Muscle layer of colon (tissue), 2 donors: ENCODE measurements around the gene PODNL1.

Experiments
- H3K27ac ChIP-seq: one replicate; pipeline ENCODE4 v1.7.0; 2013; ENCODE audit warnings: low read depth, mild to moderate bottlenecking, low read length, moderate library complexity
- H3K27me3 ChIP-seq, 2 donors: one replicate each; pipeline ENCODE4 v1.7.0; 2013; ENCODE audit warnings: low read length in 2 of 2, mild to moderate bottlenecking in 2 of 2; ENCODE audit not compliant: insufficient read depth in 2 of 2, control insufficient read depth in 1 of 2
- H3K36me3 ChIP-seq: one replicate; pipeline ENCODE4 v1.7.0; 2013; ENCODE audit warnings: mild to moderate bottlenecking, low read length; ENCODE audit not compliant: insufficient read depth
- H3K4me1 ChIP-seq: one replicate; pipeline ENCODE4 v1.7.0; 2013; ENCODE audit warnings: mild to moderate bottlenecking, low read length; ENCODE audit not compliant: insufficient read depth
- H3K4me3 ChIP-seq, 2 donors: one replicate each; pipeline ENCODE4 v1.7.0; 2013; ENCODE audit warnings: low read length in 2 of 2, low read depth in 1 of 2, mild to moderate bottlenecking in 1 of 2, moderate library complexity in 1 of 2
- H3K9ac ChIP-seq: one replicate; pipeline ENCODE4 v1.7.0; 2013; ENCODE audit warnings: low read length
- H3K9me3 ChIP-seq: one replicate; pipeline ENCODE4 v1.7.0; 2013; ENCODE audit warnings: mild to moderate bottlenecking, low read length
- donor health status: abdominal sarcoma.
- donor health status: Adenocarcinoma of cecum.

PODNL1 gene, protein sequence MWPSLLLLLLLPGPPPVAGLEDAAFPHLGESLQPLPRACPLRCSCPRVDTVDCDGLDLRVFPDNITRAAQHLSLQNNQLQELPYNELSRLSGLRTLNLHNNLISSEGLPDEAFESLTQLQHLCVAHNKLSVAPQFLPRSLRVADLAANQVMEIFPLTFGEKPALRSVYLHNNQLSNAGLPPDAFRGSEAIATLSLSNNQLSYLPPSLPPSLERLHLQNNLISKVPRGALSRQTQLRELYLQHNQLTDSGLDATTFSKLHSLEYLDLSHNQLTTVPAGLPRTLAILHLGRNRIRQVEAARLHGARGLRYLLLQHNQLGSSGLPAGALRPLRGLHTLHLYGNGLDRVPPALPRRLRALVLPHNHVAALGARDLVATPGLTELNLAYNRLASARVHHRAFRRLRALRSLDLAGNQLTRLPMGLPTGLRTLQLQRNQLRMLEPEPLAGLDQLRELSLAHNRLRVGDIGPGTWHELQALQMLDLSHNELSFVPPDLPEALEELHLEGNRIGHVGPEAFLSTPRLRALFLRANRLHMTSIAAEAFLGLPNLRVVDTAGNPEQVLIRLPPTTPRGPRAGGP

GRCh38 chr19:13938301-13939064 is at the start of gene PODNL1:
PODNL1 (minus strand) TSS chr19:13938417; CDS start chr19:13938181, 236 bp downstream.
- Histone ChIP-seq H3K27ac (no peak within 1 kb of the TSS), H3K9me3 (no peaks in the 10 kb centered on the region), H3K27me3 (peaks cover 6 to 30% of the 10 kb centered on the region in 2 donors), H3K4me3 (no peak within 1 kb of the TSS), H3K9ac (no peak within 1 kb of the TSS), H3K4me1 (no peaks in the 10 kb centered on the region), H3K36me3 (no peaks in the 10 kb centered on the region)

DNA sequence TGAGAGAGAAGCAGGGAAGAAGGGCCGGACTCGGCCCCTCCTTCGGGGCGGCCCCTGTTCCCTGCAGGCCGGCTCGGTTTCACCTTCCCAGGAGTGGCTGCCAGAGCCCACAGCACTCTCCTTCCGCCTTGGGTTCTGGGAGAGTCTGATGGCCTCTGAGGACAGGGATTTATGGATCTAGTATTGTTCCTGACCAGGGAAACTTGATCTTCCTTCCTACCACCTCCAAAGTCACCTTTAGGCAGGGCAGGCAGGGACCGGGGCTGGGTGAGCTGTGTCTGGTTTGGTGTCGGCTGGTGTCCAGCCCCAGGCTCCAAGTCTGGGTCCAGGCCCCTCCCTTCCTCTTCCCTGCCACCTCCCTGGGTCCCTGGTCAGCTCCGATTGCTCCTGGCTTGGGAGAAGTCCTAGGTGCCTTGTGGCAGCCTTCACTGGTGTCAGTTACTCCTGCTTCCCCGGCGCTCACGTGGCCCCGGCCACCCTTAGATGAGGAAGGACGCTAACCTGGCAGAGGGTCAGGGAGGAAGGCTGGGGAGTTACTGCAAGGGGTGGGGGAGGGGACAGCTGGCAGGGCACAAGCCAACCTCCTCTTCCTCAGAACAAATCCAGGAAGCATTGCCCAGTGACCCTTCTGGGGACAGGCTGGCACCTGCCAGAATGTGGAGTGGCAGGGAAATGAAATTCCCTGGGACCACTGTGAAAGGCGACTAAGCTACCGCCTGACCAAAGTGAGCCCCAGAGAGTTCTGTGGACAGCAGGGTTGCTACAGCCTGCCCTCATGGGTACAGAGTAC is 49.1 kb upstream of the PODNL1 start:
- H3K4me3 ChIP-seq, result no peak overlapping the region
- no peak overlapping the region for H3K27ac ChIP-seq
- no peaks in the 10 kb centered on the region for H3K9me3 ChIP-seq
- H3K27me3 ChIP-seq, result no peaks in the 10 kb centered on the region
- H3K36me3 ChIP-seq, result peaks cover 8% of the 10 kb centered on the region
- H3K4me1 ChIP-seq, result peaks cover 6% of the 10 kb centered on the region
- H3K9ac ChIP-seq, result no peak overlapping the region

GRCh38 chr19:13986348-13986904 is 48.2 kb upstream of the PODNL1 start:
- Histone ChIP-seq H3K27ac (peak overlapping the region; percentile 68), H3K4me1 (peaks cover 6% of the 10 kb centered on the region), H3K27me3 (no peaks in the 10 kb centered on the region), H3K9me3 (no peaks in the 10 kb centered on the region), H3K9ac (no peak overlapping the region), H3K4me3 (peak overlapping the region in 1 of 2 donors; percentile 10), H3K36me3 (peaks cover 5% of the 10 kb centered on the region)

GRCh38 chr19:13985771-13986347 is 47.6 kb upstream of the PODNL1 start:
- peaks cover 6% of the 10 kb centered on the region for H3K4me1 ChIP-seq
- H3K36me3 ChIP-seq, result no peaks in the 10 kb centered on the region
- H3K9me3 ChIP-seq, result no peaks in the 10 kb centered on the region
- H3K27me3 ChIP-seq, result no peaks in the 10 kb centered on the region
- H3K9ac ChIP-seq, result no peak overlapping the region
- H3K4me3 ChIP-seq, result peak overlapping the region in 1 of 2 donors; percentile 10
- H3K27ac ChIP-seq, result peak overlapping the region; percentile 68

- H3K9me3 ChIP-seq, result no peaks in the 10 kb centered on the region
- H3K27ac ChIP-seq, result no peak overlapping the region
- H3K36me3 ChIP-seq, result no peaks in the 10 kb centered on the region
- no peaks in the 10 kb centered on the region for H3K27me3 ChIP-seq
- no peak overlapping the region for H3K9ac ChIP-seq
- no peak overlapping the region for H3K4me3 ChIP-seq
- H3K4me1 ChIP-seq, result peaks cover 6% of the 10 kb centered on the region
Observed at GRCh38 chr19:13984875-13985741, 46.9 kb upstream of the PODNL1 start.

DNA sequence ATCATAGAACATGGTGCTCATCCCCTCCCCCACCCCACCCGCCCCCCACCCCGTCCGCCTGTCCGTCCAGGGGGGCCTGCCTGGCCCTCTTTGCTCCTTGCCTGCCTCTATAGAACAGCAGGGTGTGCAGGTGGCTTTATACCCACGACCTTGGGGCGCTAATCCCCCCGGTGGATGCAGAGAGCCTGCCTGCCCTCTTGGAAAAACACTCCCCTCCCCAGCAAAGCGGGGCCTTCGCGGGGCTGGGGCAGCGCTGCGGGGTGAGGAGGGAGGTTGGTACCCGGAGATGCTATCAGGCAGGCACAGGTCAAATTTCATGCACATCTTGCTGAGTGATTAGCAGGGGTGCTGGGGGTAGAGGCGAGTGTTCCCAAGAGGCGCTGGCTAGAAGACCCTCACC is 46.0 kb upstream of the PODNL1 start:
- Histone ChIP-seq H3K9ac (no peak overlapping the region), H3K27me3 (no peaks in the 10 kb centered on the region), H3K9me3 (no peaks in the 10 kb centered on the region), H3K4me1 (peaks cover 10% of the 10 kb centered on the region), H3K4me3 (no peak overlapping the region), H3K27ac (no peak overlapping the region), H3K36me3 (no peaks in the 10 kb centered on the region)

DNA sequence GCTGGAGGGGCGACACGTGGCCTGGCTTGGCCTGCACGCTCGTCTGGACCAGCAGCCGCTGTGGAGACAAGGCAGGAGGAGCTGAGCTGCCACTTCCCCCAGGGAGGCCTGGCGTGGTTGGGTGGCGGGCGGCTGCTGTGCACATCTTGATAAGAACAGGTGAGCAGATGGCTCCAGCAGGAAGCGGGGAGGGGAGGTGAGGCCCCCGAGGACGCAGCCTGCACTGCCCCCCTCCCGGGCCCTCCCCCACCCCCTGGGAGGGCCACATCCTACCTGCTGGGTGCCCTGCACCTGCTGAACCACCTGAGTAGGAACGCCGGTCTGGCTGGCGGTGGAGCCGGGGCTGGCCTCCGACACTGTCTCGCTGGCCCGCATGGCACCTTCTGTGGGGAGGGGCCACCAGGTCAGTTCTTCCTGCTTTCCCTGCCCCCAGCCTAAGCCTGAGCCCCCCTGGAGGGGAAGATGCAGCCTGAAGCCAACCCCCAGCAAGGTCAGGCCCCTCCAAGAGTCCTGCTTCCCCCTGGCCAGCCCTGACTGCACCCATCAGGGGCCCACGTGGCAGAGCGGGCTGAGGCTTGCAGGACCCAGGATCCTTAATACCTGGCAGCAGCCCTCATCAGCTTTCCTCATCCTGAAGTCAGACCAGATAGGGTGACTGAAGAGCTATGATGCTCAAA is 45.1 kb upstream of the PODNL1 start:
- no peaks in the 10 kb centered on the region for H3K9me3 ChIP-seq
- no peaks in the 10 kb centered on the region for H3K36me3 ChIP-seq
- H3K4me1 ChIP-seq, result peaks cover 11% of the 10 kb centered on the region
- no peak overlapping the region for H3K27ac ChIP-seq
- no peaks in the 10 kb centered on the region for H3K27me3 ChIP-seq
- H3K4me3 ChIP-seq, result no peak overlapping the region
- H3K9ac ChIP-seq, result no peak overlapping the region

DNA sequence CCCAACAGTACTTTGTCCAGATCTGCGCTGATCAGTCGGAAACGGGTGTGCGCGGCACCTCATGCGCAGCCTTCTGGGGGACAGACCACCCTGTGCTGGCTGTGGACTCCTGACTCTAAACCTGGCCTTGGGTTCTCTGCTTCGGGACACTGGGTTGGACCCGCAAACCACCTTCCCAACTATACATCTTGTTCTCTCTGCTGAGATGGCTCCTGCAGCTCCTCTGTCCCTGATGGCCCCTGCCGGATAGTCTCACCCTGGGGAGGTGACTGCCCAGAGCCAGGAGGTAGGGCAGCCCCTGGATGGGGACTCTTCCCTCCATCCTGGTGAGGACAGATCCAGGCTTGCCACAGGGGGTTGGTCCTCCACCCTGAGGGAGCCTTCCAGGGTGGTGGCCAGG is 44.6 kb upstream of the PODNL1 start:
- no peaks in the 10 kb centered on the region for H3K36me3 ChIP-seq
- H3K9ac ChIP-seq, result no peak overlapping the region
- no peak overlapping the region for H3K4me3 ChIP-seq
- H3K27ac ChIP-seq, result no peak overlapping the region
- H3K9me3 ChIP-seq, result no peaks in the 10 kb centered on the region
- H3K27me3 ChIP-seq, result no peaks in the 10 kb centered on the region
- peaks cover 11% of the 10 kb centered on the region for H3K4me1 ChIP-seq

DNA sequence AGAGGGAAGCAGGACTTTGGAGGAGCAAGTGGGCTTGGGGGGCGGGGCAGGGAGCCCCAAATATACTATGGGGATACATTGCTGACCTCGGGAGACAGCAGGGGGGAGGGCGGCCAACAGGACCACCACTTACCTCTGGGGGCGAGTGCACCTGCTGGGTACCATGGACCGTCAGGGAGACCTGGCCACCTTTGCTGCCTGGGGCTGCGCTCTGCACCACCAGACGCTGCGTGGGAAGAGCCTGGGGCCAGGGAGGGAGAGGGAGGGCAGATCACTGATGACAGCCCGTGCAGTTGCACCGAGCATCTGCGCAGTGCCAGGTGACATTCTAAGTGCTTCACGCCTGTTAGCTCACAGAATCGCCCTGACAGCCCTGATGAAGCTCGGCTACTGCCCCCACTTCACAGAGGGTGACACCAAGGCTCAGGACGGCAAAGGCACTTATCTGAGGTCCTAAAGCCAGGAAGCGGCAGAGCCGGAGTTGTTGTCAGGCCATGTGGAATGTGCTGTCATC is 43.8 kb upstream of the PODNL1 start:
- Histone ChIP-seq H3K4me1 (peaks cover 11% of the 10 kb centered on the region), H3K27ac (no peak overlapping the region), H3K9ac (no peak overlapping the region), H3K36me3 (no peaks in the 10 kb centered on the region), H3K9me3 (no peaks in the 10 kb centered on the region), H3K27me3 (no peaks in the 10 kb centered on the region), H3K4me3 (no peak overlapping the region)
